ENCODE data around the gene MAP3K10.
A peak's percentile ranks its signal among the peaks of the same experiment; 100 is the strongest.
"Not testable (repeated sequence)": the region's sequence is repeated elsewhere in the genome, so short reads cannot be mapped to it uniquely, and the experiment has no call there.

Gene MAP3K10

DNA sequence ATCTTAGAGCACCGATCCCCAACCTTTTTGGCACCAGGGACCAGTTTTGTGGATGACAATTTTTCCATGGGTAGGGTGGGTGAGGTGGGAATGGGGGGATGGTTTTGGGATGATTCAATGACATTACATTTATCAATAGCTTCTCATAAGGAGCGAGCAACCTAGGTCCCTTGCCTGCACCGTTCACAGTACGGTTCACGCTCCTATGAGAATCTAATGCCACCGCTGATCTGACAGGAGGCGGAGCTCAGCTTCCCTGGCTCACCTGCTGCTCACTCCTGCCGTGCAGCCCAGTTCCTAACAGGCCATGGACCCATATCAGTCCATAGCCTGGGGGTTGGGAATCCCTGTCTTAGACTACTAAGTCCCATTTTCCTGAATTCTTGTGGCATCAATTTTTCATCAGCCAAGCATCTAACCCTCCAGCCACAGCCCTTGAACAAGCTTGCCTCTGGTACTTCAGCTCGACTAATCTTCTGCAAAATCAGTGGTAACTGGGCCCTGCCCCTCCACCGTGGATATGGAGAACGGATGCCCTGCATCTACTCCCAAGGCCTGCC, 37.0 kb upstream of the MAP3K10 start:
- DNase-seq (ENCODE audit: low read depth, low spot score): no peak
- no peak overlapping the region for H3K27ac ChIP-seq (ENCODE audit: low read length)
- no CpG with 5 or more reads among the region's 11 CpGs for whole genome bisulfite sequencing (ENCODE audit: insufficient coverage, insufficient read length)

DNA sequence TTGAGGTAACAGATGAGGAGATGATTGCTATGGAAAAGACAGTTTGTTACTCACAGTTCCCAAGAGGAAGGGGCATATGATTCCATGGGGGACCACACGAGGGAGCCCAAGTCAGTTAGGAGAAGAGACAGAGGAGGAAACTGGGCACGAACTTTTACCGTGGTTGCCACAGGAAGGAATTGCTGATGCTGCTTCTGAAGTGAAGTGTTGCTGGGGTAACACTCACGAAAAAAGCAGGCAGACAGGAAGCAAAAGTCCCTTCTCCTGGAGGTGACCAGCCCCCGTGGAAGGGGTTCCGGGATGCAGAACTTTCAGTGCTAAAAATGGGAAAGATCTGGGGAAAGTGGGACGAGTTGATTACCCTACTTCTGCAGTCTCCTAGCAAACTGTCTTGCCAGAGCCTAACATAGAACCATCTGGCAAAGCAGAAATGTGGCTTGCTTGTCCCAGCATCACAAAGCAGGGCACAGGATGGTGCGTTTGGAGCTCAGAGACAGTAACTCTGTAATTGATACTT, 35.4 kb upstream of the MAP3K10 start:
- H3K27me3 ChIP-seq (ENCODE audit: control insufficient read depth, insufficient read depth, low read length): no peaks in the 10 kb centered on the region
- no peaks in the 10 kb centered on the region for H3K9me3 ChIP-seq (ENCODE audit: control insufficient read depth, insufficient read depth, low read length)
- WGBS (ENCODE audit: insufficient coverage, insufficient read length): no CpG with 5 or more reads among the region's 8 CpGs
- peak; percentile 11 for DNase-seq (ENCODE audit: low read depth, low spot score)
- no peaks in the 10 kb centered on the region for H3K4me1 ChIP-seq (ENCODE audit: control insufficient read depth, insufficient read depth, low read length)
- no peaks in the 10 kb centered on the region for H3K36me3 ChIP-seq (ENCODE audit: control insufficient read depth, insufficient read depth, low read length)
- H3K4me3 ChIP-seq (ENCODE audit: low read length): no peak overlapping the region
- H3K27ac ChIP-seq (ENCODE audit: low read length): no peak overlapping the region

More for the DNA sequence above, 37.0 kb upstream of the MAP3K10 start:
- Histone ChIP-seq H3K9me3 (ENCODE audit: control insufficient read depth, insufficient read depth, low read length) (no peaks in the 10 kb centered on the region), H3K4me3 (ENCODE audit: low read length) (no peak overlapping the region), H3K4me1 (ENCODE audit: control insufficient read depth, insufficient read depth, low read length) (no peaks in the 10 kb centered on the region), H3K36me3 (ENCODE audit: control insufficient read depth, insufficient read depth, low read length) (no peaks in the 10 kb centered on the region), H3K27me3 (ENCODE audit: control insufficient read depth, insufficient read depth, low read length) (no peaks in the 10 kb centered on the region)

DNA sequence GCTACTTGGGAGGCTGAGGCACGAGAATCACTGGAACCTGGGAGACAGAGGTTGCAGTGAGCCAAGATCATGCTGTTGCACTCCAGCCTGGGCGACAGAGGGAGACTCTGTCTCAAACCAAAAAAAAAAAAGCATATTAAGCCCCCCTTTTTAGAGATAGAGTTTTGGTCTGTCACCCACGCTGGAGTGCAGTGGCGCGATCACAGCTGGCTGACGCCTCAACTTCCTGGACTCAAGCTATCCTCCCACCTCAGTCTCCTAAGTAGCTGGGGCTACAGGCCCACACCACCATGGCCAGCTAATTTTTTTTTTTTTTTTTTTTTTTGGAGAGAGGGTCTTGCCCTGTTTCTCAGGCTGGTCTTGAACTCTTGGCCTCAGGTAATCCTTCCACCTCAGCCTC, 34.2 kb upstream of the MAP3K10 start:
- Histone ChIP-seq H3K4me1 (ENCODE audit: control insufficient read depth, insufficient read depth, low read length) (no peaks in the 10 kb centered on the region), H3K36me3 (ENCODE audit: control insufficient read depth, insufficient read depth, low read length) (no peaks in the 10 kb centered on the region), H3K27me3 (ENCODE audit: control insufficient read depth, insufficient read depth, low read length) (no peaks in the 10 kb centered on the region), H3K9me3 (ENCODE audit: control insufficient read depth, insufficient read depth, low read length) (no peaks in the 10 kb centered on the region), H3K27ac (ENCODE audit: low read length) (no peak overlapping the region), H3K4me3 (ENCODE audit: low read length) (no peak overlapping the region)
- no peak for DNase-seq (ENCODE audit: low read depth, low spot score)
- no CpG with 5 or more reads among the region's 6 CpGs for WGBS (ENCODE audit: insufficient coverage, insufficient read length)

DNA sequence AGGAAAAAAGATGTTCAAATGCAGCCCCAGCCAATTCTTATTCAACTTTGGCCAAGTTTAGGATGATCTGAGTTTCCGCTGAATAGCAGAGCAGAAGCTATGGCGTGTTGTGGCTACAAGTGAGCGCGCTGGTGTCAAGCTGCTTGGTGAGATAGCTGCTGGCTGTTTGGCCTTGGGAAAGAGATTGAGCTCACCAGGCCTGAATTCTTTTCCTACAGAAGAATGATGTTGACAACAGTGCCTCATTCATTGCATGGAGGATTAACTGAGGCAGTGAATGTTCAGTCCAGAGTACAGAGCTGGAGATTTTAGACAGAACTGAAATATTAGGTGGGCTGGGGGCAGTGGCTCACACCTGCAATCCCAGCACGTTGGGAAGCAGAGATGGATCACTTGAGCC, 31.5 kb upstream of the MAP3K10 start:
- H3K4me1 ChIP-seq (ENCODE audit: control insufficient read depth, insufficient read depth, low read length): no peaks in the 10 kb centered on the region
- H3K27me3 ChIP-seq (ENCODE audit: control insufficient read depth, insufficient read depth, low read length): no peaks in the 10 kb centered on the region
- H3K9me3 ChIP-seq (ENCODE audit: control insufficient read depth, insufficient read depth, low read length): no peaks in the 10 kb centered on the region
- no CpG with 5 or more reads among the region's 5 CpGs for whole genome bisulfite sequencing (ENCODE audit: insufficient coverage, insufficient read length)
- no peak overlapping the region for H3K4me3 ChIP-seq (ENCODE audit: low read length)
- no peaks in the 10 kb centered on the region for H3K36me3 ChIP-seq (ENCODE audit: control insufficient read depth, insufficient read depth, low read length)
- DNase-seq (ENCODE audit: low read depth, low spot score): no peak
- no peak overlapping the region for H3K27ac ChIP-seq (ENCODE audit: low read length)

DNA sequence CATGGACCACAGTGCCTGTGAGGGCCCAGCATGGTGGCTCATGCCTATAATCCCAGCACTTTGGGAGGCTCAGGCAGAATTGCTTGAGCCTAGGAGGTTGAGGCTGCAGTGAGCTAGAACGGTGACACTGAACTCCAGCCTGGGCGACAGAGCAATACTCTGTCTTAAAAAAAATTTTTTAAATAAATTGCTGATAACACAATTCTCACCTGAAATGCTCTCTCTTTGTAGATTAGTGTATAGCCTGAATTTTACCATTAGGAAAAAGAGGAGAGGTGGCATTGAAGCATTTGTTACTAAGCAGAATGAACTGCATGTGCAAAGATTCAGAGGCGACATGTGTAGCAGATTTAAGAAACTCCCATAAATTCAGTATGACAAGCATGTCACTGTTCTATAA, 29.1 kb upstream of the MAP3K10 start:
- Histone ChIP-seq H3K4me3 (ENCODE audit: low read length) (no peak overlapping the region), H3K36me3 (ENCODE audit: control insufficient read depth, insufficient read depth, low read length) (no peaks in the 10 kb centered on the region), H3K4me1 (ENCODE audit: control insufficient read depth, insufficient read depth, low read length) (no peaks in the 10 kb centered on the region), H3K9me3 (ENCODE audit: control insufficient read depth, insufficient read depth, low read length) (no peaks in the 10 kb centered on the region), H3K27me3 (ENCODE audit: control insufficient read depth, insufficient read depth, low read length) (no peaks in the 10 kb centered on the region), H3K27ac (ENCODE audit: low read length) (no peak overlapping the region)
- DNase-seq (ENCODE audit: low read depth, low spot score): no peak
- no CpG with 5 or more reads among the region's 3 CpGs for WGBS (ENCODE audit: insufficient coverage, insufficient read length)

DNA sequence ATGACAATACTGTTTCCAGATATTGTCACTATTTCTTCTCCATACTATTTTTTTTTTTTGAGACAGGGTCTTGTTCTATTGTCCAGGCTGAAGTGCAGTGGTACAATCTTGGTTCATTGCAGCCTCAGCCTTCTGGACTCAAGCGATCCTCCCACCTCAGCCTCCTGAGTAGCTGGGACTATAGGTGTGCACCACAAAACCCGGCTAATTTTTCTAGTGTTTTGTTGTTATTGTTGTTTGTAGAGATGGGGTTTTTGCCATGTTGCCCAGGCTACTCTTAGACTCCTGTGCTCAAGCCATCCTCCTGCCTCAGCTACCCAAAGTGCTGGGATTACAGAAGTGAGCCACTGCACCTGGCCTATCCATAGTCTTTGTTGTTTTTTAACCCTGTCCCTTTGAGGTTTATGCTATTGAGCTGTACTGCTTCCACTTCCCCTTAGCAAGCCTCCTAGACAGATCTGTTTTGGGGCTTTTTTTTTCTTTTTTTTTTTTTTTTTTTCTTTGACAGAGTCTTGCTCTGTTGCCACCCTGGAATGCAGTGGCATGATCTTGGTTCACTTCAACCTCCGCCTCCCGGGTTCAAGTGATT, 27.6 kb upstream of the MAP3K10 start:
- DNase-seq (ENCODE audit: low read depth, low spot score): no peak
- no peaks in the 10 kb centered on the region for H3K27me3 ChIP-seq (ENCODE audit: control insufficient read depth, insufficient read depth, low read length)
- no peaks in the 10 kb centered on the region for H3K4me1 ChIP-seq (ENCODE audit: control insufficient read depth, insufficient read depth, low read length)
- H3K36me3 ChIP-seq (ENCODE audit: control insufficient read depth, insufficient read depth, low read length): no peaks in the 10 kb centered on the region
- H3K4me3 ChIP-seq (ENCODE audit: low read length): no peak overlapping the region
- H3K27ac ChIP-seq (ENCODE audit: low read length): no peak overlapping the region
- no peaks in the 10 kb centered on the region for H3K9me3 ChIP-seq (ENCODE audit: control insufficient read depth, insufficient read depth, low read length)
- no CpG with 5 or more reads among the region's 4 CpGs for WGBS (ENCODE audit: insufficient coverage, insufficient read length)

DNA sequence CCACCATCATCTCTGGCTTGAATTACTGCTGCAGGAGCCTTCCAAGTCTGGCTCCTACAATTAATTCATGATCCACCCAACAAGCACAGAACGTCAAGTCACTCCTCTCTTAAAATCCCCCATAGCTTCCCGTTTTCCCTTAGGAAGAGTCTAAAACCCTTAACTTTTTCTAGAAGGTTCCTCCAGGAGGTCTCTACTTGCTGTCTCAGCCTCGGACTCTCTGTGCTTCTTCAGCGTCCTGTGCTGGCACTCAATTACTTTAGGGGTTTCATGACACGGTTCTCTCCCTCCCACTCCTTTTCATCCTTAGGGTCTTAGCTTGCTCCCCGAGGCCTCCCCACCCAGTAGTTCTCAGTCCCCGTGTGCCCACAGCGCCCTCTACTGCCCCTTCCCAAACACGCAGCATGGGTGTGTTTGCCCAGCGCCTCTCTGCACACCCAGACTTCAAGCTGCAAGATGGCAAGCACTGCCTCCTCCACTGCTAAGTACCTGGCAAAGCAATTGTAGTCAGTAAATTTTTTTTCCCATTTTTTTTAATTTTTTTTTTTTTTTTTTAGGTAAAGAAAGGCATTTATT, 25.8 kb upstream of the MAP3K10 start:
- WGBS (ENCODE audit: insufficient coverage, insufficient read length): no CpG with 5 or more reads among the region's 10 CpGs
- Histone ChIP-seq H3K4me3 (ENCODE audit: low read length) (no peak overlapping the region), H3K9me3 (ENCODE audit: control insufficient read depth, insufficient read depth, low read length) (no peaks in the 10 kb centered on the region), H3K4me1 (ENCODE audit: control insufficient read depth, insufficient read depth, low read length) (no peaks in the 10 kb centered on the region), H3K36me3 (ENCODE audit: control insufficient read depth, insufficient read depth, low read length) (no peaks in the 10 kb centered on the region), H3K27ac (ENCODE audit: low read length) (no peak overlapping the region), H3K27me3 (ENCODE audit: control insufficient read depth, insufficient read depth, low read length) (no peaks in the 10 kb centered on the region)
- DNase-seq (ENCODE audit: low read depth, low spot score): peak; percentile 73

DNA sequence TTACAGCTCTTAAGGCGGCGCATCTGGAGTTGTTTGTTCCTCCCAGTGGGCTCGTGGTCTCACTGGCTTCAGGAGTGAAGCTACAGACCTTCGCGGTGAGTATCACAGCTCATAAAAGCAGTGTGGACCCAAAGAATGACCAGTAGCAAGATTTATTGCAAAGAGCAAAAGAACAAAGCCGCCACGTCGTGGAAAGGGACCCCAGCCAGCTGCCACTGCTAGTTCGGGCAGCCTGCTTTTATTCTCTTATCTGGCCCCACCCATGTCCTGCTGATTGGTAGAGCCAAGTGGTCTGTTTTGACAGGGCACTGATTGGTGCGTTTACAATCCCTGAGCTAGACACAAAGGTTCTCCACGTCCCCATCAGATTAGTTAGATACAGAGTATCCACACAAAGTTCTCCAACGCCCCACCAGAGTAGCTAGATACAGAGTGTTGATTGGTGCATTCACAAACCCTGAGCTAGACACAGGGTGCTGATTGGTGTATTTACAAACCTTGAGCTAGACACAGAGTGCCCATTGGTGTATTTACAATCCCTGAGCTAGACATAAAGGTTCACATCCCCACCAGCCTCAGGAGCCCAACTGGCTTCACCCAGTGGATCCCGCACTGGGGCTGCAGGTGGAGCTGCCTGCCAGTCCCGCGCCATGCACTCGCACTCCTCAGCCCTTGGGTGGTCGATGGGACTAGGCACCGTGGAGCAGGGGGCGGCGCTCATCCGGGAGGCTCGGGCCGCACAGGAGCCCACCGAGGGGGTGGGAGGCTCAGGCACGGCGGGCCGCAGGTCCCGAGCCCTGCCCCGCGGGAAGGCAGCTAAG, 21.5 kb upstream of the MAP3K10 start:
- not testable (repeated sequence) for H3K36me3 ChIP-seq (ENCODE audit: control insufficient read depth, insufficient read depth, low read length); H3K27me3 ChIP-seq (ENCODE audit: control insufficient read depth, insufficient read depth, low read length); H3K9me3 ChIP-seq (ENCODE audit: control insufficient read depth, insufficient read depth, low read length); H3K27ac ChIP-seq (ENCODE audit: low read length); H3K4me3 ChIP-seq (ENCODE audit: low read length); H3K4me1 ChIP-seq (ENCODE audit: control insufficient read depth, insufficient read depth, low read length); DNase-seq (ENCODE audit: low read depth, low spot score)
- no CpG with 5 or more reads among the region's 30 CpGs for WGBS (ENCODE audit: insufficient coverage, insufficient read length)

DNA sequence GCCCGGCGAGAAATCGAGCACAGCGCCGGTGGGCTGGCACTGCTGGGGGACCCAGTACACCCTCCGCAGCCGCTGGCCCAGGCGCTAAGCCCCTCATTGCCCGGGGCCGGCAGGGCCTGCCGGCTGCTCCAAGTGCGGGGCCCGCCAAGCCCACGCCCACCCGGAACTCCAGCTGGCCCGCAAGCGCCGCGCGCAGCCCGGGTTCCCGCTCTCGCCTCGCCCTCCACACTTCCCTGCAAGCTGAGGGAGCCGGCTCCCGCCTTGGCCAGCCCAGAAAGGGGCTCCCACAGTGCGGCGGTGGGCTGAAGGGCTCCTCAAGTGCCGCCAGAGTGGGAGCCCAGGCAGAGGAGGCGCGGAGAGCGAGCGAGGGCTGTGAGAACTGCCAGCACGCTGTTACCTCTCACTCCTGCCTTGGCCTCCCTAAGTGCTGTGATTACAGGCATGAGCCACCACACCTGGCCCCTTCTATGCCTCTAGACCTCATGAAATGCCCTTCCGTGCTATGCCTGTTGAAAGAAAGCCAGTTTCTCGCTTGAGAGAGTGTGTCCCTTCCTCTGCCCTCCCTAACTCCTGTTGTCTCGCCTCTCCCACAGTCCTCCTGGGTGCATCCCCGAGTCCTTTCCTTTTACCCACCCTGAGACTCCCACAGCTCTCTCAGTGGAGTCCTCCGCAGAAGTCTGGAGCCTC, 20.8 kb upstream of the MAP3K10 start:
- not testable (repeated sequence) for H3K36me3 ChIP-seq (ENCODE audit: control insufficient read depth, insufficient read depth, low read length); H3K27ac ChIP-seq (ENCODE audit: low read length); H3K27me3 ChIP-seq (ENCODE audit: control insufficient read depth, insufficient read depth, low read length); H3K4me3 ChIP-seq (ENCODE audit: low read length); DNase-seq (ENCODE audit: low read depth, low spot score); H3K4me1 ChIP-seq (ENCODE audit: control insufficient read depth, insufficient read depth, low read length); H3K9me3 ChIP-seq (ENCODE audit: control insufficient read depth, insufficient read depth, low read length)
- WGBS (ENCODE audit: insufficient coverage, insufficient read length): no CpG with 5 or more reads among the region's 39 CpGs

DNA sequence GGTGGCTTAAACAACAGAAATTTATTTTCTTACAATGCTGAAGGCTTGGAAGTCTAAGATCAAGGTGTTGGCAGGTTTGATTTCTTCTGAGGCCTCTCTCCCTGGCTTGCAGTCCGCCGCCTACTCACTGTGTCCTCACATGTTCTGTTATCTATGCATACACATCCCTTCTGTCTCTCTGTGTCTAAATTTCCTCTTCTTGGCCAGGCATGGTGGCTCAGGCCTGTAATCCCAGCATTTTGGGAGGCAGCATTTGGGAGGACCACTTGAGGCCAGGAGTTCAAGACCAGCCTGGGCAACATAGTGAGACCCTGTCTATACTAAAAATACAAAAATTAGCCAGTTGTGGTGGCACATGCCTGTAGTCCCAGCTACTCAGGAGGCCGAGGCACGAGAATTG, 19.9 kb upstream of the MAP3K10 start:
- H3K4me3 ChIP-seq (ENCODE audit: low read length); DNase-seq (ENCODE audit: low read depth, low spot score); H3K36me3 ChIP-seq (ENCODE audit: control insufficient read depth, insufficient read depth, low read length); H3K4me1 ChIP-seq (ENCODE audit: control insufficient read depth, insufficient read depth, low read length); H3K27me3 ChIP-seq (ENCODE audit: control insufficient read depth, insufficient read depth, low read length); H3K9me3 ChIP-seq (ENCODE audit: control insufficient read depth, insufficient read depth, low read length); H3K27ac ChIP-seq (ENCODE audit: low read length): not testable (repeated sequence)
- WGBS (ENCODE audit: insufficient coverage, insufficient read length): no CpG with 5 or more reads among the region's 4 CpGs
